ENCODE measurements around the gene ARG2. TPM values are rescaled to one million over a fixed set of nuclear protein-coding genes. Genes with fewer than 3 reads are reported as not detected.
A peak's percentile ranks its signal among the peaks of the same experiment; 100 is the strongest.

The ARG2 gene
- total and polyA plus RNA-seq, 9 of the 15 experiments (the other 6 are each of a cell fraction or from before 2014, with no cell fraction given): 6.2 to 75.0 (median 17.8) TPM

DNA sequence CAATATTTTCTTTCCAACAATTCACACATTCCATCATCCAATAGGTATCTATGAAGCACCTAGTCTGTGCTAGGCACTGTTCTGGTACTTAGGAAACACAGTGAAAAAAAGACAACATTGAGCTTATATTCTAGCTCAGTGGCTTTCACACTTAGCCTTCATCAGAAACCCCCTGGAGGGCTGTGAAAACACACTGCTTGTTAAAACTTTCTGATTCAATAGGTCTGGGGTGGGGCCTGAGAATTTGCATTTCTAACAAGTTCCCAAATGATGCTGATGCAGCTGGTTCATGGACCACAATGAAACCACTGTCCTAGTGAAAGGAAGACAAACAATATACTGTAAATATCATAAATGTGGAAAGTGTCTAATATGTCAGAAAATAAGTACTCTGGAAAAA is 48.8 kb downstream of the ARG2 start (continued):
- TF ChIP-seq, protein P1, sequence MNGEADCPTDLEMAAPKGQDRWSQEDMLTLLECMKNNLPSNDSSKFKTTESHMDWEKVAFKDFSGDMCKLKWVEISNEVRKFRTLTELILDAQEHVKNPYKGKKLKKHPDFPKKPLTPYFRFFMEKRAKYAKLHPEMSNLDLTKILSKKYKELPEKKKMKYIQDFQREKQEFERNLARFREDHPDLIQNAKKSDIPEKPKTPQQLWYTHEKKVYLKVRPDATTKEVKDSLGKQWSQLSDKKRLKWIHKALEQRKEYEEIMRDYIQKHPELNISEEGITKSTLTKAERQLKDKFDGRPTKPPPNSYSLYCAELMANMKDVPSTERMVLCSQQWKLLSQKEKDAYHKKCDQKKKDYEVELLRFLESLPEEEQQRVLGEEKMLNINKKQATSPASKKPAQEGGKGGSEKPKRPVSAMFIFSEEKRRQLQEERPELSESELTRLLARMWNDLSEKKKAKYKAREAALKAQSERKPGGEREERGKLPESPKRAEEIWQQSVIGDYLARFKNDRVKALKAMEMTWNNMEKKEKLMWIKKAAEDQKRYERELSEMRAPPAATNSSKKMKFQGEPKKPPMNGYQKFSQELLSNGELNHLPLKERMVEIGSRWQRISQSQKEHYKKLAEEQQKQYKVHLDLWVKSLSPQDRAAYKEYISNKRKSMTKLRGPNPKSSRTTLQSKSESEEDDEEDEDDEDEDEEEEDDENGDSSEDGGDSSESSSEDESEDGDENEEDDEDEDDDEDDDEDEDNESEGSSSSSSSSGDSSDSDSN (IDR thresholded peaks at IDR 0.05; ENCODE audit: borderline replicate concordance in 1 of 2, low read depth in 2 of 2, low read length in 2 of 2): no peak
- TF ChIP-seq NEUROD1 (IDR thresholded peaks at IDR 0.05; ENCODE audit: borderline replicate concordance, low read depth, low read length, partially characterized antibody) (no peak), SRSF1 (IDR thresholded peaks at IDR 0.05; ENCODE audit: low read depth, low read length) (no peak), SOX6 (IDR thresholded peaks at IDR 0.05) (no peak), SMARCE1 (IDR thresholded peaks at IDR 0.05) (no peak), PHF20 (IDR thresholded peaks at IDR 0.05; ENCODE audit: partially characterized antibody) (no peak), SP1 (CRISPR knock-in tag; IDR thresholded peaks at IDR 0.05) (no peak), CBFA2T2 (conservative IDR thresholded peaks at IDR 0.05) (no peak)

DNA sequence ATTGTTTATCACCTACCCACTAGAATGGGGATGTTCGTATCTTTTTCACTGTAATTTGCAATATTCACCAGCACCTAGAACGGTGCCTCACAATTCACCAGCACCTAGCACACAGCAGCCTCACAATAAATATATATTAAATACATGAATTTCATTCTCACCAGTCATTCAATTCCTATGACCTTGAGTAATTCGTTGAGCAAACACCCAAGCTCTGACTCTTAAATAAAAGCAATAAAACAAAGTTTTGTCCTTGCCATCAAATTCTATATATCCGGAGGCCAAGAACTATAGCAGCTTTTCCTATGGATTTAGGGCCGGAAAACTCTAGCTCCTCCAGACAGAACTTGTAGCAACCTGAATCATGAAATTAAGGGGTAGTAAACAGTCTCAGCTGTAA is 53.7 kb downstream of the ARG2 start:
- peaks cover 11 to 16% of the 10 kb centered on the region in 2 experiments; a peak in 4 of 5 replicates for H3K4me1 ChIP-seq (replicated peaks in 1 of 2; ENCODE audit: control insufficient read depth in 2 of 2, insufficient read depth in 2 of 2, low read length in 2 of 2)
- CTCF ChIA-PET (ENCODE audit: low intra/inter-chr PET ratio): interaction anchor here (1.3 kb wide), 1 partner anchor 31 kb away, joined by 6 read pairs; no protein-coding TSS in a partner anchor
- 27% methylated on average over 5 of the region's 5 CpGs for WGBS (ENCODE audit: insufficient coverage, low coverage, missing lambda C conversion rate)
- intact Hi-C loops (cut with micrococcal nuclease): no loop called here
- H3K9me1 ChIP-seq (ENCODE audit: control insufficient read depth, insufficient read depth, low read length): no peaks in the 10 kb centered on the region
- TSS peak; percentile 48 for BruUV-seq (replicated peaks)
- FAIRE-seq (no peak), DNase-seq (ENCODE audit: extremely low read depth in 1 of 4, low spot score in 3 of 4) (no peak), ATAC-seq (no peak)
- H3K9me3 ChIP-seq (replicated peaks; ENCODE audit: control insufficient read depth, insufficient read depth, low read depth, low read length): no peaks in the 10 kb centered on the region
- POLR2A ChIA-PET: interaction anchor here (0.5 to 1.2 kb wide), 4 partner anchors 9 to 316 kb away, joined by 3 read pairs; no protein-coding TSS in a partner anchor
- peaks cover 26% of the 10 kb centered on the region for H3K36me3 ChIP-seq (ENCODE audit: control insufficient read depth, insufficient read depth, low read length)
- no peaks in the 10 kb centered on the region for H3K27me3 ChIP-seq (ENCODE audit: control insufficient read depth in 2 of 2, insufficient read depth in 2 of 2, low read length in 2 of 2)
- peak overlapping the region; percentile 84 for H3K4me2 ChIP-seq (ENCODE audit: insufficient read depth, low read length)
- 0 out of 3 replicates have a peak overlapping the region, but pooled peaks have one; percentile 94 for H3K27ac ChIP-seq (ENCODE audit: extremely low read depth, low read depth, low read length)
- H3K4me3 ChIP-seq: peak overlapping the region; percentile 90
- H4K20me1 ChIP-seq (replicated peaks; ENCODE audit: control insufficient read depth, insufficient read depth, low read length): no peaks in the 10 kb centered on the region
- H2AFZ ChIP-seq (ENCODE audit: low read depth, low read length): no peak overlapping the region
- H3K79me2 ChIP-seq (ENCODE audit: control insufficient read depth, insufficient read depth, low read length): peaks cover 50% of the 10 kb centered on the region
- in situ Hi-C loops (cut with MboI): no loop called here
- peak overlapping the region; percentile 17 to 90; a peak in 3 of 4 replicates for H3K9ac ChIP-seq (ENCODE audit: insufficient read depth in 1 of 2, low read depth in 2 of 2, low read length in 2 of 2)
- TF ChIP-seq LCOR (CRISPR knock-in tag; IDR thresholded peaks at IDR 0.05) (no peak), ZNF408 (CRISPR knock-in tag; IDR thresholded peaks at IDR 0.05; ENCODE audit: low read depth) (no peak), SIN3A (IDR thresholded peaks at IDR 0.05; ENCODE audit: borderline replicate concordance in 2 of 2, control insufficient read depth in 1 of 2, low read depth in 2 of 2, low read length in 2 of 2) (no peak)
- TF ChIP-seq, protein P2, sequence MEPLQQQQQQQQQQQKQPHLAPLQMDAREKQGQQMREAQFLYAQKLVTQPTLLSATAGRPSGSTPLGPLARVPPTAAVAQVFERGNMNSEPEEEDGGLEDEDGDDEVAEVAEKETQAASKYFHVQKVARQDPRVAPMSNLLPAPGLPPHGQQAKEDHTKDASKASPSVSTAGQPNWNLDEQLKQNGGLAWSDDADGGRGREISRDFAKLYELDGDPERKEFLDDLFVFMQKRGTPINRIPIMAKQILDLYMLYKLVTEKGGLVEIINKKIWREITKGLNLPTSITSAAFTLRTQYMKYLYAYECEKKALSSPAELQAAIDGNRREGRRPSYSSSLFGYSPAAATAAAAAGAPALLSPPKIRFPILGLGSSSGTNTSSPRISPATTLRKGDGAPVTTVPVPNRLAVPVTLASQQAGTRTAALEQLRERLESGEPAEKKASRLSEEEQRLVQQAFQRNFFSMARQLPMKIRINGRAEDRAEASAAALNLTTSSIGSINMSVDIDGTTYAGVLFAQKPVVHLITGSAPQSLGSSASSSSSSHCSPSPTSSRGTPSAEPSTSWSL (CRISPR knock-in tag; IDR thresholded peaks at IDR 0.05; ENCODE audit: borderline replicate concordance): no peak
